Activated B cell treated with CpG ODN at 0.5 μM for 24 hours (primary cell): ENCODE measurements around the gene LPCAT2. TPM values are rescaled to one million over a fixed set of nuclear protein-coding genes. Genes with fewer than 3 reads are reported as not detected.

Experiments used
- ATAC-seq: fragments of 200-7000 bp; cut with Tn5 transposase; one replicate; pipeline ENCODE4 v1.10.0; 2021; ENCODE audit warnings: low read depth, mild to moderate bottlenecking, moderate library complexity
- CTCF ChIA-PET: fragments of 350-600 bp; sonication (Branson Sonifier 250); formaldehyde crosslinking; loops from one replicate; lab custom pipeline; 2021; ENCODE audit warnings: antibody characterized with exemption; lab: Charles Lee
- POLR2A ChIA-PET: fragments of 350-600 bp; sonication (Branson Sonifier 250); formaldehyde crosslinking; loops from one replicate; lab custom pipeline; 2021; ENCODE audit warnings: antibody characterized with exemption; lab: Charles Lee
- DNase-seq: peaks from one replicate; pipeline ENCODE4 v3.0.0; 2022
- H3K27ac Mint-ChIP-seq: one replicate; pipeline ENCODE4 v1.8.0; 2020; ENCODE audit warnings: mixed read lengths
- H3K27me3 Mint-ChIP-seq: one replicate; pipeline ENCODE4 v1.8.0; 2021; ENCODE audit warnings: mixed read lengths
- H3K36me3 Mint-ChIP-seq: one replicate; pipeline ENCODE4 v1.8.0; 2021; ENCODE audit warnings: low read depth, mixed read lengths
- H3K4me1 Mint-ChIP-seq: one replicate; pipeline ENCODE4 v1.8.0; 2021; ENCODE audit warnings: mixed read lengths
- H3K4me3 Mint-ChIP-seq: one replicate; pipeline ENCODE4 v1.8.0; 2020; ENCODE audit warnings: mild to moderate bottlenecking, mixed read lengths
- H3K9me3 Mint-ChIP-seq: one replicate; pipeline ENCODE4 v1.8.0; 2020; ENCODE audit warnings: mixed read lengths
- CTCF ChIP-seq: fragments of 200-600 bp; IDR thresholded peaks from one replicate; pipeline ENCODE4 v1.8.0; 2022; ENCODE audit warnings: antibody characterized with exemption, mild to moderate bottlenecking
- intact Hi-C: fragments of 100-400 bp; cut with micrococcal nuclease; formaldehyde crosslinking; loops from one replicate; pipeline ENCODE4 v1.15.1; 2024
- total RNA-seq: library from RNA; stranded (reverse); gene quantifications from 2 replicates; pipeline ENCODE4 v1.2.3, GENCODE V29; 2022

Gene LPCAT2
- total RNA-seq, 1 donor from 2014 or later = 0.04 TPM

- H3K36me3 Mint-ChIP-seq = no peaks in the 10 kb centered on the region
- H3K27me3 Mint-ChIP-seq = no peaks in the 10 kb centered on the region
- H3K4me1 Mint-ChIP-seq = no peaks in the 10 kb centered on the region
- ATAC-seq (no peak), DNase-seq (no peak)
- no peak overlapping the region for H3K27ac Mint-ChIP-seq
- ChIA-PET CTCF (no interaction called here), POLR2A (no interaction called here)
- intact Hi-C loops = no loop called here
- no peak overlapping the region for H3K4me3 Mint-ChIP-seq
- no peak for TF ChIP-seq CTCF
- H3K9me3 Mint-ChIP-seq = no peaks in the 10 kb centered on the region
These were observed 19.5 kb upstream of the LPCAT2 start for GRCh38 chr16:55489119-55489955.

DNA sequence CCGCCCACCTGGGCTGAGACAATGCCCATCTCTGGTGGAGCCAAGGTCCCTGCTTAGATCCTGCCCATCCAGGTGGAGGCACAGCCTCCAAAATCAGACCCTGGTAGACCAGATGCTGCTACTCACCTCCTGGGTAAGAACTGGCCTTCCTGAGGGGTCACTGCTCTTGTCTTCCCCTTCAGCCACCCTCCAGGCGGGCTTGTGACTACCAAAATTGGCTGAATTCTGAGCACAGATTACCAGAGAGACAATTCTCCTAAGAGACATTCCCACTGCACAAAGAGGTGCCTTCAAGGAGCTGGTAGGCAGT lies 19.0 kb upstream of the LPCAT2 start:
- ChIA-PET CTCF (no interaction called here), POLR2A (no interaction called here)
- no peaks in the 10 kb centered on the region for H3K4me1 Mint-ChIP-seq
- H3K36me3 Mint-ChIP-seq = no peaks in the 10 kb centered on the region
- TF ChIP-seq CTCF = no peak
- DNase-seq = no peak
- no peak overlapping the region for H3K4me3 Mint-ChIP-seq
- H3K27ac Mint-ChIP-seq = no peak overlapping the region
- intact Hi-C loops = no loop called here
- no peaks in the 10 kb centered on the region for H3K27me3 Mint-ChIP-seq
- H3K9me3 Mint-ChIP-seq = no peaks in the 10 kb centered on the region
- ATAC-seq = no peak

- CTCF ChIA-PET = no interaction called here
- ATAC-seq = no peak
These were observed 18.6 kb upstream of the LPCAT2 start for GRCh38 chr16:55490301-55490700.

GRCh38 chr16:55491691-55492090 lies 17.2 kb upstream of the LPCAT2 start:
- Mint-ChIP-seq H3K9me3 (no peaks in the 10 kb centered on the region), H3K4me1 (no peaks in the 10 kb centered on the region), H3K27me3 (peaks cover 3% of the 10 kb centered on the region), H3K27ac (no peak overlapping the region), H3K36me3 (no peaks in the 10 kb centered on the region), H3K4me3 (no peak overlapping the region)
- DNase-seq = no peak
- ATAC-seq = no peak
- no peak for TF ChIP-seq CTCF
- intact Hi-C loops = no loop called here
- CTCF ChIA-PET = interaction anchor here (0.8 kb wide), 1 partner anchor 27 kb away, joined by 3 read pairs; no protein-coding TSS in a partner anchor
- POLR2A ChIA-PET = no interaction called here

More at GRCh38 chr16:55490301-55490700, 18.6 kb upstream of the LPCAT2 start:
- intact Hi-C loops = no loop called here
- TF ChIP-seq CTCF = no peak
- no peaks in the 10 kb centered on the region for H3K27me3 Mint-ChIP-seq
- no peak overlapping the region for H3K4me3 Mint-ChIP-seq
- H3K4me1 Mint-ChIP-seq = no peaks in the 10 kb centered on the region
- no peaks in the 10 kb centered on the region for H3K9me3 Mint-ChIP-seq
- no peak overlapping the region for H3K27ac Mint-ChIP-seq
- no peaks in the 10 kb centered on the region for H3K36me3 Mint-ChIP-seq
- POLR2A ChIA-PET = no interaction called here
- DNase-seq = no peak

GRCh38 chr16:55492756-55493380 lies 16.0 kb upstream of the LPCAT2 start:
- Mint-ChIP-seq H3K4me3 (no peak overlapping the region), H3K27me3 (peaks cover 6% of the 10 kb centered on the region), H3K4me1 (no peaks in the 10 kb centered on the region), H3K27ac (no peak overlapping the region), H3K9me3 (no peaks in the 10 kb centered on the region), H3K36me3 (no peaks in the 10 kb centered on the region)
- ChIA-PET POLR2A (no interaction called here), CTCF (no interaction called here)
- no peak for TF ChIP-seq CTCF
- intact Hi-C loops = no loop called here
- ATAC-seq (no peak), DNase-seq (no peak)
